ENCODE measurements around the gene NKX2-4. TPM values are rescaled to one million over a fixed set of nuclear protein-coding genes. Genes with fewer than 3 reads are reported as not detected.

The NKX2-4 gene
- total RNA-seq = not detected in 2 replicates

GRCh38 chr20:21397341-21398108, at the start of gene NKX2-4:
TSS of gene NKX2-4 (minus strand) at chr20:21397526. CDS start at chr20:21397399, 127 bp downstream.

Other genes starting within 250 kb of the NKX2-4 start
- gene XRN2, start 94.2 kb downstream of the NKX2-4 start, total RNA-seq = 75.6 and 105 TPM in 2 replicates
- gene NKX2-2, start 116.5 kb upstream of the NKX2-4 start, total RNA-seq = not detected in 2 replicates

All from dermis lymphatic vessel endothelial cell (primary cell).